OCI-LY1 (cell line): Measurements from ENCODE around the gene MUC12.
"Not testable (repeated sequence)": the region's sequence is repeated elsewhere in the genome, so short reads cannot be mapped to it uniquely, and the experiment has no call there.

Experiments used
- H2AFZ ChIP-seq: fragments of 200-600 bp; sonication (generic), shearing (Covaris generic); 2 replicates; pipeline ENCODE4 v1.6.0; 2014; ENCODE audit warnings: antibody characterized with exemption, mild to moderate bottlenecking, low read length
- H3F3A ChIP-seq: fragments of 200-600 bp; sonication (generic), shearing (Covaris generic); 2 replicates; pipeline ENCODE4 v1.6.0; 2014; ENCODE audit warnings: mild to moderate bottlenecking, antibody characterized with exemption, low read length, moderate library complexity; ENCODE audit not compliant: insufficient read depth
- H3K27ac ChIP-seq: fragments of 200-600 bp; sonication (generic); 2 replicates; pipeline ENCODE4 v1.5.1; 2014; ENCODE audit warnings: low read length, mixed run types, mild to moderate bottlenecking, low read depth; ENCODE audit not compliant: poor library complexity, severe bottlenecking
- H3K27me3 ChIP-seq: fragments of 200-600 bp; sonication (generic); 2 replicates; pipeline ENCODE4 v1.6.0; 2014; ENCODE audit warnings: antibody characterized with exemption, mild to moderate bottlenecking, low read length, moderate library complexity; ENCODE audit not compliant: insufficient read depth
- H3K36me3 ChIP-seq: fragments of 200-600 bp; sonication (generic); 2 replicates; pipeline ENCODE4 v1.6.1; 2014; ENCODE audit warnings: mild to moderate bottlenecking, antibody characterized with exemption, low read length, moderate library complexity, mixed read lengths; ENCODE audit not compliant: insufficient read depth
- H3K4me1 ChIP-seq: fragments of 200-600 bp; sonication (generic); 2 replicates; pipeline ENCODE4 v1.5.1; 2014; ENCODE audit warnings: mild to moderate bottlenecking, low read length, moderate library complexity; ENCODE audit not compliant: insufficient read depth, severe bottlenecking
- H3K4me2 ChIP-seq: fragments of 200-600 bp; sonication (generic), shearing (Covaris generic); 2 replicates; pipeline ENCODE4 v1.6.1; 2014; ENCODE audit warnings: low read length
- H3K4me3 ChIP-seq: fragments of 200-600 bp; sonication (generic); 2 replicates; pipeline ENCODE4 v1.5.1; 2014; ENCODE audit warnings: low read length, low read depth, mild to moderate bottlenecking, mixed read lengths; ENCODE audit not compliant: poor library complexity, severe bottlenecking
- H3K79me2 ChIP-seq: fragments of 200-600 bp; shearing (Covaris generic); 2 replicates; pipeline ENCODE4 v1.6.1; 2016; ENCODE audit warnings: mixed run types, low read length, mixed read lengths; ENCODE audit not compliant: insufficient read depth
- H3K9ac ChIP-seq: fragments of 200-600 bp; sonication (generic), shearing (Covaris generic); 2 replicates; pipeline ENCODE4 v1.6.1; 2014; ENCODE audit warnings: mild to moderate bottlenecking, low read length, mixed read lengths
- H3K9me2 ChIP-seq: fragments of 200-600 bp; sonication (generic), shearing (Covaris generic); 2 replicates; pipeline ENCODE4 v1.6.1; 2014; ENCODE audit warnings: low read depth, mild to moderate bottlenecking, low read length, mixed read lengths
- H3K9me3 ChIP-seq: fragments of 200-600 bp; shearing (Covaris generic); 2 replicates; pipeline ENCODE4 v1.6.1; 2014; ENCODE audit warnings: low read length, mixed read lengths
- H4K20me1 ChIP-seq: fragments of 200-600 bp; sonication (generic), shearing (Covaris generic); 2 replicates; pipeline ENCODE4 v1.6.0; 2016; ENCODE audit warnings: mild to moderate bottlenecking, low read length; ENCODE audit not compliant: insufficient read depth
- EZH2 ChIP-seq: fragments of 200-600 bp; sonication (generic), shearing (Covaris generic); IDR thresholded peaks from 2 replicates; pipeline ENCODE4 v1.8.0; 2017; ENCODE audit warnings: borderline replicate concordance, mixed run types, mild to moderate bottlenecking, antibody characterized with exemption, low read length, moderate library complexity, mixed read lengths
- TF ChIP-seq, protein P1 (sequence below): fragments of 200-600 bp; sonication (generic), shearing (Covaris generic); IDR thresholded peaks from 2 replicates; pipeline ENCODE4 v1.5.1; 2017; ENCODE audit warnings: mild to moderate bottlenecking, antibody characterized with exemption, low read length, moderate library complexity, mixed read lengths

The MUC12 gene

DNA sequence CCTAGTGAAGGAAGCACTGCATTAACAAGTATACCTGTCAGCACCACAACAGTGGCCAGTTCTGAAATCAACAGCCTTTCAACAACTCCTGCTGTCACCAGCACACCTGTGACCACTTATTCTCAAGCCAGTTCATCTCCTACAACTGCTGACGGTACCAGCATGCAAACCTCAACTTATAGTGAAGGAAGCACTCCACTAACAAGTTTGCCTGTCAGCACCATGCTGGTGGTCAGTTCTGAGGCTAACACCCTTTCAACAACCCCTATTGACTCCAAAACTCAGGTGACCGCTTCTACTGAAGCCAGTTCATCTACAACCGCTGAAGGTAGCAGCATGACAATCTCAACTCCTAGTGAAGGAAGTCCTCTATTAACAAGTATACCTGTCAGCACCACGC lies 66.6 kb downstream of the MUC12 start:
- H3K4me1 ChIP-seq: no peaks in the 10 kb centered on the region
- H3K9ac ChIP-seq: no peak overlapping the region
- H2AFZ ChIP-seq: no peak overlapping the region
- H3K27ac ChIP-seq: no peak overlapping the region
- H3K9me3 ChIP-seq: no peaks in the 10 kb centered on the region
- H3K4me2 ChIP-seq: no peak overlapping the region
- no peak overlapping the region for H3K4me3 ChIP-seq
- no peaks in the 10 kb centered on the region; the same call in 1 of the 2 replicates for H3K27me3 ChIP-seq
- H3K79me2 ChIP-seq: no peaks in the 10 kb centered on the region
- H3K9me2 ChIP-seq: no peaks in the 10 kb centered on the region
- H3F3A ChIP-seq: no peaks in the 10 kb centered on the region
- TF ChIP-seq EZH2: no peak
- TF ChIP-seq, protein P1, sequence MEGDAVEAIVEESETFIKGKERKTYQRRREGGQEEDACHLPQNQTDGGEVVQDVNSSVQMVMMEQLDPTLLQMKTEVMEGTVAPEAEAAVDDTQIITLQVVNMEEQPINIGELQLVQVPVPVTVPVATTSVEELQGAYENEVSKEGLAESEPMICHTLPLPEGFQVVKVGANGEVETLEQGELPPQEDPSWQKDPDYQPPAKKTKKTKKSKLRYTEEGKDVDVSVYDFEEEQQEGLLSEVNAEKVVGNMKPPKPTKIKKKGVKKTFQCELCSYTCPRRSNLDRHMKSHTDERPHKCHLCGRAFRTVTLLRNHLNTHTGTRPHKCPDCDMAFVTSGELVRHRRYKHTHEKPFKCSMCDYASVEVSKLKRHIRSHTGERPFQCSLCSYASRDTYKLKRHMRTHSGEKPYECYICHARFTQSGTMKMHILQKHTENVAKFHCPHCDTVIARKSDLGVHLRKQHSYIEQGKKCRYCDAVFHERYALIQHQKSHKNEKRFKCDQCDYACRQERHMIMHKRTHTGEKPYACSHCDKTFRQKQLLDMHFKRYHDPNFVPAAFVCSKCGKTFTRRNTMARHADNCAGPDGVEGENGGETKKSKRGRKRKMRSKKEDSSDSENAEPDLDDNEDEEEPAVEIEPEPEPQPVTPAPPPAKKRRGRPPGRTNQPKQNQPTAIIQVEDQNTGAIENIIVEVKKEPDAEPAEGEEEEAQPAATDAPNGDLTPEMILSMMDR: no peak
- no peaks in the 10 kb centered on the region for H3K36me3 ChIP-seq
- no peaks in the 10 kb centered on the region for H4K20me1 ChIP-seq

DNA sequence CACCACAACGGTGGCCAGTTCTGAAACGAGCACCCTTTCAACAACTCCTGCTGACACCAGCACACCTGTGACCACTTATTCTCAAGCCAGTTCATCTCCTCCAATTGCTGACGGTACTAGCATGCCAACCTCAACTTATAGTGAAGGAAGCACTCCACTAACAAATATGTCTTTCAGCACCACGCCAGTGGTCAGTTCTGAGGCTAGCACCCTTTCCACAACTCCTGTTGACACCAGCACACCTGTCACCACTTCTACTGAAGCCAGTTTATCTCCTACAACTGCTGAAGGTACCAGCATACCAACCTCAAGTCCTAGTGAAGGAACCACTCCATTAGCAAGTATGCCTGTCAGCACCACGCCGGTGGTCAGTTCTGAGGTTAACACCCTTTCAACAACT lies 71.9 kb downstream of the MUC12 start:
- H3K4me2 ChIP-seq, H3K4me3 ChIP-seq, H3K27me3 ChIP-seq, H3K79me2 ChIP-seq, H3K9ac ChIP-seq, H3K4me1 ChIP-seq, H3K9me2 ChIP-seq, H2AFZ ChIP-seq, H3K27ac ChIP-seq, H3F3A ChIP-seq, H3K9me3 ChIP-seq, H4K20me1 ChIP-seq, H3K36me3 ChIP-seq: not testable (repeated sequence)

DNA sequence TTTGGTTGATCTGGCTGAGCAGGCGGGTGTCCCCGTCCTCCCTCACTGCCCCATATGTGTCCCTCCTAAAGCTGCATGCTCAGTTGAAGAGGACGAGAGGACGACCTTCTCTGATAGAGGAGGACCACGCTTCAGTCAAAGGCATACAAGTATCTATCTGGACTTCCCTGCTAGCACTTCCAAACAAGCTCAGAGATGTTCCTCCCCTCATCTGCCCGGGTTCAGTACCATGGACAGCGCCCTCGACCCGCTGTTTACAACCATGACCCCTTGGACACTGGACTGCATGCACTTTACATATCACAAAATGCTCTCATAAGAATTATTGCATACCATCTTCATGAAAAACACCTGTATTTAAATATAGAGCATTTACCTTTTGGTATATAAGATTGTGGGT lies 89.0 kb downstream of the MUC12 start:
- H3K4me1 ChIP-seq: no peaks in the 10 kb centered on the region
- TF ChIP-seq, protein P1: no peak
- TF ChIP-seq EZH2: no peak
- H3K27ac ChIP-seq: no peak overlapping the region
- no peaks in the 10 kb centered on the region for H3K79me2 ChIP-seq
- H3F3A ChIP-seq: no peaks in the 10 kb centered on the region
- no peak overlapping the region for H3K4me3 ChIP-seq
- H3K9ac ChIP-seq: no peak overlapping the region
- H3K9me3 ChIP-seq: no peaks in the 10 kb centered on the region
- H4K20me1 ChIP-seq: no peaks in the 10 kb centered on the region
- no peak overlapping the region for H2AFZ ChIP-seq
- H3K4me2 ChIP-seq: no peak overlapping the region
- no peaks in the 10 kb centered on the region for H3K9me2 ChIP-seq
- H3K36me3 ChIP-seq: no peaks in the 10 kb centered on the region
- H3K27me3 ChIP-seq: peaks cover 6% of the 10 kb centered on the region

DNA sequence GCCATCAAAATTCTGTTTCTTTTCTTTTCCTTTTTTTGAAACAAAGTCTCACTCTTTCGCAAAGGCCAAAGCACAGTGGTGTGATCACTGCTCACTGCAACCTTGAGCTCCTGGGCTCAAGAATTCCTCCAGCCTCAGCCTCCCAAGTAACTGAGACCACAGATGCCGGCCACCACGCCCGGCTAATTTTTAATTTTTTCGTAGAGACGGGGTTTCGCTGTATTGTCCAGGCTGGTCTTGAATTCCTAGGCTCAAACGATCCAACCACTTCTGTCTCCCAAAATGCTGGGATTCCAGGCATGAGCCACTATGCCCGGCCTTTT lies 90.2 kb downstream of the MUC12 start:
- Histone ChIP-seq H3K36me3 (no peaks in the 10 kb centered on the region), H3K79me2 (no peaks in the 10 kb centered on the region), H2AFZ (no peak overlapping the region), H3K4me1 (no peaks in the 10 kb centered on the region), H3K9me3 (no peaks in the 10 kb centered on the region), H3K27me3 (peaks cover 6% of the 10 kb centered on the region), H3K4me3 (no peak overlapping the region), H4K20me1 (no peaks in the 10 kb centered on the region), H3K9me2 (no peaks in the 10 kb centered on the region), H3K4me2 (no peak overlapping the region), H3K27ac (no peak overlapping the region), H3F3A (no peaks in the 10 kb centered on the region), H3K9ac (no peak overlapping the region)
- TF ChIP-seq, protein P1: no peak
- no peak for TF ChIP-seq EZH2
